HepG2 (cell line): ENCODE measurements around the gene BPIFB6. TPM values are rescaled to one million over a fixed set of nuclear protein-coding genes. Genes with fewer than 3 reads are reported as not detected.

Experiments used
- CHCHD3 ChIP-seq: sonication (generic); formaldehyde crosslinking; IDR thresholded peaks from 2 replicates; pipeline ENCODE4 v1.8.0; 2022; ENCODE audit warnings: mild to moderate bottlenecking, missing genetic modification reagents, moderate library complexity
- CREM ChIP-seq, 2 experiments: sonication (generic) in 1 of 2; formaldehyde crosslinking in 1 of 2; IDR thresholded peaks; 2 replicates each; pipeline versions ENCODE4 v1.4.0 to v1.6.1; 2016 to 2020; ENCODE audit warnings: antibody characterized with exemption in 1 of 2, mild to moderate bottlenecking in 1 of 2, missing genetic modification reagents in 1 of 2
- ETV5 ChIP-seq: IDR thresholded peaks from 2 replicates; pipeline ENCODE4 v1.6.1; 2018; ENCODE audit warnings: missing biosample characterization, missing genetic modification reagents, inconsistent platforms, borderline replicate concordance
- GMEB2 ChIP-seq: IDR thresholded peaks from 2 replicates; pipeline ENCODE4 v1.6.1; 2016; ENCODE audit warnings: missing biosample characterization, missing genetic modification reagents, low read depth
- JUN ChIP-seq: sonication (generic); formaldehyde crosslinking; IDR thresholded peaks from 2 replicates; pipeline ENCODE4 v1.4.0; 2020; ENCODE audit warnings: mild to moderate bottlenecking, missing genetic modification reagents
- KLF15 ChIP-seq: sonication (generic); formaldehyde crosslinking; IDR thresholded peaks from 2 replicates; pipeline ENCODE4 v1.8.1; 2023; ENCODE audit warnings: borderline replicate concordance, mild to moderate bottlenecking, inconsistent platforms, missing genetic modification reagents, mixed read lengths
- NONO ChIP-seq, 2 experiments: fragments of 450-650 bp in 1 of 2; sonication (generic) in 1 of 2; formaldehyde crosslinking in 1 of 2; IDR thresholded peaks in 1 of 2; conservative IDR thresholded peaks in 1 of 2; 2 replicates each; pipeline versions ENCODE4 v1.6.1 to v1.8.0; 2017 to 2022; ENCODE audit warnings: mild to moderate bottlenecking in 1 of 2, missing genetic modification reagents in 1 of 2, moderate library complexity in 1 of 2
- POLR2A ChIP-seq, 2 experiments: IDR thresholded peaks; 2 replicates each; pipeline ENCODE4 v1.6.1; 2011; ENCODE audit warnings: low read depth in 2 of 2, low read length in 2 of 2, mild to moderate bottlenecking in 1 of 2, moderate library complexity in 1 of 2; ENCODE audit not compliant: insufficient read depth in 1 of 2
- STAG1 ChIP-seq: sonication (generic); formaldehyde crosslinking; IDR thresholded peaks from 2 replicates; pipeline ENCODE4 v1.4.0; 2020; ENCODE audit warnings: missing genetic modification reagents
- ZBTB37 ChIP-seq: sonication (generic); formaldehyde crosslinking; IDR thresholded peaks from 2 replicates; pipeline ENCODE4 v1.4.0; 2020; ENCODE audit warnings: mild to moderate bottlenecking, missing genetic modification reagents
- ZBTB40 ChIP-seq, 2 experiments: fragments of 450-650 bp in 1 of 2; sonication (generic) in 1 of 2; formaldehyde crosslinking in 1 of 2; IDR thresholded peaks; 2 replicates each; pipeline versions ENCODE4 v1.6.1 to v1.8.0; 2016 to 2022; ENCODE audit warnings: antibody characterized with exemption in 1 of 2, mild to moderate bottlenecking in 1 of 2, missing genetic modification reagents in 1 of 2
- ZNF138 ChIP-seq: sonication (generic); formaldehyde crosslinking; IDR thresholded peaks from 2 replicates; pipeline ENCODE4 v1.5.0; 2020; ENCODE audit warnings: mild to moderate bottlenecking, low read depth, missing genetic modification reagents
- ZNF709 ChIP-seq: sonication (generic); formaldehyde crosslinking; IDR thresholded peaks from 2 replicates; pipeline ENCODE4 v1.5.0; 2020; ENCODE audit warnings: mild to moderate bottlenecking, missing genetic modification reagents
- ZSCAN29 ChIP-seq: sonication (generic); formaldehyde crosslinking; conservative IDR thresholded peaks from 2 replicates; pipeline ENCODE4 v1.4.0; 2020; ENCODE audit warnings: mild to moderate bottlenecking, missing genetic modification reagents
- polyA plus RNA-seq, 8 experiments: library from polyadenylated mRNA; depleted of rRNA in 3 of 8; stranded (reverse) in 7 of 8; unstranded in 1 of 8; fragments of >200 nt; fragmentation: Illumina TruSeq in 4 of 8; extraction: Trizol in 4 of 8; gene quantifications; 2 replicates each; pipeline versions ENCODE4 v1.2.1 to v1.2.3, GENCODE V29; 2011 to 2016; ENCODE audit warnings: low read depth in 4 of 8, missing spikeins in 1 of 8, mixed read lengths in 1 of 8; ENCODE audit not compliant: insufficient read depth in 1 of 8
- total RNA-seq, 5 experiments: library from RNA; depleted of rRNA; stranded (reverse); fragments of >200 nt; fragmentation: Illumina TruSeq; extraction: Trizol; gene quantifications; 2 replicates each; pipeline ENCODE4 v1.2.3, GENCODE V29; 2016; ENCODE audit warnings: low read depth in 1 of 5

The BPIFB6 gene
- total and polyA plus RNA-seq, 2 of the 13 experiments (the other 11 are each of a cell fraction or from before 2014, with no cell fraction given): 0.13 to 1.7 TPM

GRCh38 chr20:33019465-33020277, 11.8 kb upstream of the BPIFB6 start (continued):
- no peak for TF ChIP-seq ZBTB37
- no peak for TF ChIP-seq JUN (CRISPR knock-in tag)
- TF ChIP-seq POLR2A (IDR thresholded peaks at IDR 0.05; ENCODE audit: insufficient read depth in 1 of 2, low read depth in 2 of 2, low read length in 2 of 2): peak in 1 of 2 experiments; percentile 46; a peak in 1 of 4 replicates
- TF ChIP-seq ETV5: peak; percentile 27; the same call in 1 of the 2 replicates
- no peak for TF ChIP-seq ZSCAN29 (CRISPR knock-in tag)
- TF ChIP-seq KLF15 (CRISPR knock-in tag): no peak
- TF ChIP-seq CREM (IDR thresholded peaks at IDR 0.05): no peak
- no peak for TF ChIP-seq CREM (CRISPR knock-in tag; IDR thresholded peaks at IDR 0.05)
- no peak for TF ChIP-seq ZNF138 (CRISPR knock-in tag)
- TF ChIP-seq ZNF709 (CRISPR knock-in tag): no peak
- TF ChIP-seq GMEB2 (CRISPR knock-in tag): no peak
- TF ChIP-seq STAG1 (CRISPR knock-in tag): no peak
- TF ChIP-seq ZBTB40 (IDR thresholded peaks at IDR 0.05): no peak
- no peak for TF ChIP-seq ZBTB40 (CRISPR knock-in tag; IDR thresholded peaks at IDR 0.05)
- TF ChIP-seq NONO (IDR thresholded peaks at IDR 0.05): no peak
- peak; percentile 44 for TF ChIP-seq NONO (CRISPR knock-in tag; conservative IDR thresholded peaks at IDR 0.05)
- TF ChIP-seq CHCHD3: no peak
